Measurements from ENCODE around the gene MTR.

Gene MTR

GRCh38 chr1:236795035-236795756 is at the start of gene MTR:
Gene MTR (plus strand): TSS chr1:236795292. CDS start chr1:236795704, 412 bp downstream.
- peak; percentile 95 to 98 for DNase-seq

GRCh38 chr1:236746785-236747184 is 48.3 kb upstream of the MTR start:
- no peak for DNase-seq

GRCh38 chr1:236747311-236747985 is 47.6 kb upstream of the MTR start:
- DNase-seq, result no peak

- DNase-seq, result no peak
Measured at GRCh38 chr1:236748268-236748870, 46.7 kb upstream of the MTR start.

- DNase-seq, result no peak
Measured at GRCh38 chr1:236750928-236751327, 44.2 kb upstream of the MTR start.

GRCh38 chr1:236751385-236751784 is 43.7 kb upstream of the MTR start:
- DNase-seq, result no peak

- no peak for DNase-seq
Measured at GRCh38 chr1:236751935-236752334, 43.2 kb upstream of the MTR start.

- DNase-seq, result no peak
Measured at GRCh38 chr1:236753516-236753915, 41.6 kb upstream of the MTR start.

- no peak for DNase-seq
Measured at GRCh38 chr1:236753964-236754363, 41.1 kb upstream of the MTR start.

- DNase-seq, result no peak
Measured at GRCh38 chr1:236754525-236755210, 40.4 kb upstream of the MTR start.

GRCh38 chr1:236757640-236758039 is 37.5 kb upstream of the MTR start:
- DNase-seq, result no peak

GRCh38 chr1:236759252-236759859 is 35.7 kb upstream of the MTR start:
- no peak for DNase-seq

- DNase-seq, result no peak
Measured at GRCh38 chr1:236760480-236760879, 34.6 kb upstream of the MTR start.

GRCh38 chr1:236760986-236761385 is 34.1 kb upstream of the MTR start:
- no peak for DNase-seq

GRCh38 chr1:236761397-236762132 is 33.5 kb upstream of the MTR start:
- DNase-seq, result no peak

GRCh38 chr1:236762410-236762809 is 32.7 kb upstream of the MTR start:
- DNase-seq, result no peak

- DNase-seq, result no peak
Measured at GRCh38 chr1:236765831-236766230, 29.3 kb upstream of the MTR start.

GRCh38 chr1:236766506-236766905 is 28.6 kb upstream of the MTR start:
- no peak for DNase-seq

- no peak for DNase-seq
Measured at GRCh38 chr1:236767276-236767675, 27.8 kb upstream of the MTR start.

GRCh38 chr1:236768601-236769000 is 26.5 kb upstream of the MTR start:
- DNase-seq, result no peak

- DNase-seq, result no peak
Measured at GRCh38 chr1:236773919-236774318, 21.2 kb upstream of the MTR start.

- no peak for DNase-seq
Measured at GRCh38 chr1:236774926-236775325, 20.2 kb upstream of the MTR start.

All from stimulated activated CD4-positive, alpha-beta T cell treated with anti-CD3 and anti-CD28 coated beads, Interleukin-2, amount 100 ng/mL, for 24 hours (primary cell).